BE2C (cell line): Measurements from ENCODE around the gene ACOX1.

Source experiments
- DNase-seq: peaks from one replicate; pipeline ENCODE4 v3.0.0-alpha.2; 2020
- H3K27me3 ChIP-seq: fragments of 250-450 bp; sonication (Bioruptor Pico); 2 replicates; pipeline ENCODE4 v1.5.1; 2020; ENCODE audit warnings: mild to moderate bottlenecking
- H3K36me3 ChIP-seq: fragments of 250-450 bp; sonication (Bioruptor Pico); 2 replicates; pipeline ENCODE4 v1.5.1; 2020; ENCODE audit warnings: mild to moderate bottlenecking
- H3K4me1 ChIP-seq: fragments of 250-450 bp; sonication (Bioruptor Pico); 2 replicates; pipeline ENCODE4 v1.5.1; 2020
- H3K4me3 ChIP-seq: 2 replicates; pipeline ENCODE4 v1.5.1; 2011; ENCODE audit warnings: low read depth, low read length
- H3K9me3 ChIP-seq: fragments of 250-450 bp; sonication (Bioruptor Pico); 2 replicates; pipeline ENCODE4 v1.5.1; 2020
- CTCF ChIP-seq: IDR thresholded peaks from 2 replicates; pipeline ENCODE4 v1.5.1; 2012; ENCODE audit warnings: mild to moderate bottlenecking, low read depth, low read length

Gene ACOX1

GRCh38 chr17:75940727-75941441 is 38.1 kb downstream of the ACOX1 start, which contains the start of gene FBF1:
TSS of gene FBF1 (minus strand) at chr17:75941042. CDS start at chr17:75938149, 2,893 bp downstream.
- 0 out of 2 replicates have a peak, but pooled peaks have one; percentile 2 for TF ChIP-seq CTCF
- no peaks in the 10 kb centered on the region for H3K9me3 ChIP-seq
- peak; percentile 98 for DNase-seq
- no peaks in the 10 kb centered on the region for H3K36me3 ChIP-seq
- H3K4me1 ChIP-seq = peaks cover 6% of the 10 kb centered on the region
- H3K4me3 ChIP-seq = peak within 1 kb of the TSS; percentile 86
- H3K27me3 ChIP-seq = no peaks in the 10 kb centered on the region

- H3K4me3 ChIP-seq = peak overlapping the region; percentile 42
- DNase-seq = no peak
- H3K27me3 ChIP-seq = no peaks in the 10 kb centered on the region
- peaks cover 6% of the 10 kb centered on the region for H3K4me1 ChIP-seq
- H3K9me3 ChIP-seq = no peaks in the 10 kb centered on the region
- TF ChIP-seq CTCF = no peak
- H3K36me3 ChIP-seq = no peaks in the 10 kb centered on the region
These were observed 41.3 kb downstream of the ACOX1 start for GRCh38 chr17:75937652-75938051.

- Histone ChIP-seq H3K27me3 (no peaks in the 10 kb centered on the region), H3K9me3 (no peaks in the 10 kb centered on the region), H3K4me3 (no peak overlapping the region), H3K4me1 (peaks cover 6% of the 10 kb centered on the region), H3K36me3 (no peaks in the 10 kb centered on the region)
- no peak for DNase-seq
- TF ChIP-seq CTCF = no peak
These were observed 45.2 kb downstream of the ACOX1 start for GRCh38 chr17:75933808-75934207.

- TF ChIP-seq CTCF = no peak
- H3K4me1 ChIP-seq = peaks cover 3% of the 10 kb centered on the region
- no peaks in the 10 kb centered on the region for H3K9me3 ChIP-seq
- H3K4me3 ChIP-seq = no peak overlapping the region
- no peak for DNase-seq
- no peaks in the 10 kb centered on the region for H3K27me3 ChIP-seq
- no peaks in the 10 kb centered on the region for H3K36me3 ChIP-seq
These were observed 46.1 kb downstream of the ACOX1 start for GRCh38 chr17:75932852-75933251.

- TF ChIP-seq CTCF = no peak
- H3K36me3 ChIP-seq = no peaks in the 10 kb centered on the region
- no peak for DNase-seq
- H3K4me3 ChIP-seq = no peak overlapping the region
- H3K9me3 ChIP-seq = no peaks in the 10 kb centered on the region
- H3K27me3 ChIP-seq = no peaks in the 10 kb centered on the region
- no peaks in the 10 kb centered on the region for H3K4me1 ChIP-seq
These were observed 47.9 kb downstream of the ACOX1 start for GRCh38 chr17:75931062-75931461.

GRCh38 chr17:75927286-75927922 is 51.6 kb downstream of the ACOX1 start:
- no peaks in the 10 kb centered on the region for H3K4me1 ChIP-seq
- peak; percentile 37; the same call in 1 of the 2 replicates for TF ChIP-seq CTCF
- H3K4me3 ChIP-seq = no peak overlapping the region
- no peaks in the 10 kb centered on the region for H3K36me3 ChIP-seq
- no peaks in the 10 kb centered on the region for H3K27me3 ChIP-seq
- H3K9me3 ChIP-seq = no peaks in the 10 kb centered on the region
- peak; percentile 46 for DNase-seq
